ENCODE results near the gene ADCY7.

ADCY7 gene

DNA sequence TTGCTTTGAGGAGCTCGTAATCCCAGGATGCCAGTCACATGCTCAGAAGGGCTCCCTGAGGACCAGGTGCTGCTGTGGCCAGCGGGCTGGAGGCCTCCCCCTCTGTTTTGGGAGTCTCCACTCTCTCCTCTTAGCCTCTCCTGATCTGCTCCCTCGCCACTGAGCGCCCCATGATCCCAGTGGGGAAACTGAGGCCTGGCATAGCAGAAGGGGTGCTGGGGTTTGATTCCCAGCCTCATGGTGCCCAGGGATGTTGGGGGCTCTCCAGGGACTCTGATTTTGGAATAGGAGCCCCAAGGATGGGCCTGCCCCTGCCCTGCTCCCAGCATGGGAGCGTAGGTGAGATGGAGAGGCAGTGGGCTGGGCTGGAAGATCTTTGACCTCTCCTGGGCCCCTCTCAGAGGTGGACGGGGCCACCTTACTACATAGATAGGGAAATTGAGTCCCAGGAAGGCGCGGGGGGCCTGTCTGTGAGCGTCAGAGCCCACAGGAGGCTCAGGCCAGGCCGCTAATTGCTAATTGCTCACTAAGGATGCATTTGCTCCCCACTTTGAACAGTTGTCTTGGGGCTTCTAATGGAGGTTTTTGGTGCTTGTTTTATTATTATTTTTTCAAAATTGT lies 525 bp upstream of the ADCY7 start:
- H3K9ac ChIP-seq = no peak overlapping the region
- H3K36me3 ChIP-seq (ENCODE audit: control insufficient read depth, insufficient read depth, low read length) = no peaks in the 10 kb centered on the region
- no peaks in the 10 kb centered on the region for H3K27me3 ChIP-seq (ENCODE audit: control insufficient read depth, insufficient read depth, low read length)
- H3K79me2 ChIP-seq = no peaks in the 10 kb centered on the region
- TF ChIP-seq, protein P1, sequence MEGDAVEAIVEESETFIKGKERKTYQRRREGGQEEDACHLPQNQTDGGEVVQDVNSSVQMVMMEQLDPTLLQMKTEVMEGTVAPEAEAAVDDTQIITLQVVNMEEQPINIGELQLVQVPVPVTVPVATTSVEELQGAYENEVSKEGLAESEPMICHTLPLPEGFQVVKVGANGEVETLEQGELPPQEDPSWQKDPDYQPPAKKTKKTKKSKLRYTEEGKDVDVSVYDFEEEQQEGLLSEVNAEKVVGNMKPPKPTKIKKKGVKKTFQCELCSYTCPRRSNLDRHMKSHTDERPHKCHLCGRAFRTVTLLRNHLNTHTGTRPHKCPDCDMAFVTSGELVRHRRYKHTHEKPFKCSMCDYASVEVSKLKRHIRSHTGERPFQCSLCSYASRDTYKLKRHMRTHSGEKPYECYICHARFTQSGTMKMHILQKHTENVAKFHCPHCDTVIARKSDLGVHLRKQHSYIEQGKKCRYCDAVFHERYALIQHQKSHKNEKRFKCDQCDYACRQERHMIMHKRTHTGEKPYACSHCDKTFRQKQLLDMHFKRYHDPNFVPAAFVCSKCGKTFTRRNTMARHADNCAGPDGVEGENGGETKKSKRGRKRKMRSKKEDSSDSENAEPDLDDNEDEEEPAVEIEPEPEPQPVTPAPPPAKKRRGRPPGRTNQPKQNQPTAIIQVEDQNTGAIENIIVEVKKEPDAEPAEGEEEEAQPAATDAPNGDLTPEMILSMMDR (IDR thresholded peaks at IDR 0.05) = no peak
- no peak overlapping the region for H3K27ac ChIP-seq
- H2AFZ ChIP-seq = no peak overlapping the region
- no peaks in the 10 kb centered on the region for H3K9me3 ChIP-seq (ENCODE audit: control insufficient read depth, low read length)
- H3K4me2 ChIP-seq (ENCODE audit: low read length) = no peak overlapping the region
- H3K4me3 ChIP-seq (ENCODE audit: low read depth, low read length) = no peak overlapping the region
- no peaks in the 10 kb centered on the region for H3K4me1 ChIP-seq

GRCh38 chr16:50267151-50267631 lies 840 bp downstream of the ADCY7 start:
- no peaks in the 10 kb centered on the region for H3K36me3 ChIP-seq (ENCODE audit: control insufficient read depth, insufficient read depth, low read length)
- H3K79me2 ChIP-seq = no peaks in the 10 kb centered on the region
- TF ChIP-seq, protein P1 (IDR thresholded peaks at IDR 0.05) = no peak
- no peak overlapping the region for H3K4me3 ChIP-seq (ENCODE audit: low read depth, low read length)
- H2AFZ ChIP-seq = no peak overlapping the region
- no peak overlapping the region for H3K4me2 ChIP-seq (ENCODE audit: low read length)
- no peaks in the 10 kb centered on the region for H3K4me1 ChIP-seq
- H3K9ac ChIP-seq = no peak overlapping the region
- H3K27ac ChIP-seq = no peak overlapping the region
- H3K27me3 ChIP-seq (ENCODE audit: control insufficient read depth, insufficient read depth, low read length) = no peaks in the 10 kb centered on the region
- H3K9me3 ChIP-seq (ENCODE audit: control insufficient read depth, low read length) = no peaks in the 10 kb centered on the region

DNA sequence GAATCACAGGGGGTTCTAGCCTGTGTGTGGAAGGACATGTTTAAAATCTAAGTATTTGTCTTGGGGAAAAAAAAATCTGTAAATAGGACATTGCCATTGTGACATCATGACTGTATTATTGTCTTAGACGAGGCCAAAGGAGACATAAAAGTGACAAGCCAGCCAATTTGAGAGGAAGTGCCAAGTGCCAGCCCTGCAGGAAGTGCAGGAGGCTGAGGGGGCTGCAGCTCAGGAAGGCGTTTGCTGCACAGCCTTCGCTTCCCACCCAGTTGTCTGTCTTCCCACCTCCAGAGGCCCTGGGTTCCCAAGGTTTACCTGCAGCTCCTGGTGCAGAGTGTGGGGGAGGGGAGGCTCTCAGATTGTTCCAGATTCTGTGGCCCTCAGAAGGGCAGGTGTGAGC lies 1.3 kb downstream of the ADCY7 start:
- Histone ChIP-seq H3K36me3 (ENCODE audit: control insufficient read depth, insufficient read depth, low read length) (no peaks in the 10 kb centered on the region), H2AFZ (no peak overlapping the region), H3K4me1 (no peaks in the 10 kb centered on the region), H3K4me2 (ENCODE audit: low read length) (no peak overlapping the region), H3K79me2 (no peaks in the 10 kb centered on the region), H3K9ac (no peak overlapping the region), H3K9me3 (ENCODE audit: control insufficient read depth, low read length) (no peaks in the 10 kb centered on the region), H3K4me3 (ENCODE audit: low read depth, low read length) (no peak overlapping the region), H3K27me3 (ENCODE audit: control insufficient read depth, insufficient read depth, low read length) (no peaks in the 10 kb centered on the region), H3K27ac (no peak overlapping the region)
- TF ChIP-seq, protein P1 (IDR thresholded peaks at IDR 0.05) = no peak

DNA sequence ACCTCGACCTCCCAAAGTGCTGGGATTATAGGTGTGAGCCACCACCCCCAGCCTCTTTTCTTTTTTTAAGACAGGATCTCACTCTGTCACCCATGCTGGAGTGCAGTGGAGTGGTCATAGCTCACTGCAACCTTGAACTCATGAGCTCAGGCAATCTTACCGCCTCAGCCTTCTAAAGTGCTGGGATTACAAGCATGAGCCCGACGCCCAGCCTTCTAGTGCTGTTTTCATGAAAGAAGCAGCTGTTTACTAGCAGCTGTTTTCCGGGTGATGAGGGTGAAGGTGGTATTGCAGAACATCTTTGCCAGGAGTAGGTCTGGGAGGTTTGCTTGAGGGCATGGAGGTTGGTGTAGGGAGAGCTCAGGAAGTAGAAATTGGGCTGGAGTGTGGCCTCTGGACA lies 2.0 kb downstream of the ADCY7 start:
- no peaks in the 10 kb centered on the region for H3K27me3 ChIP-seq (ENCODE audit: control insufficient read depth, insufficient read depth, low read length)
- no peak overlapping the region for H3K9ac ChIP-seq
- no peaks in the 10 kb centered on the region for H3K9me3 ChIP-seq (ENCODE audit: control insufficient read depth, low read length)
- H3K36me3 ChIP-seq (ENCODE audit: control insufficient read depth, insufficient read depth, low read length) = no peaks in the 10 kb centered on the region
- no peak overlapping the region for H3K4me2 ChIP-seq (ENCODE audit: low read length)
- H2AFZ ChIP-seq = no peak overlapping the region
- H3K4me3 ChIP-seq (ENCODE audit: low read depth, low read length) = no peak overlapping the region
- no peaks in the 10 kb centered on the region for H3K4me1 ChIP-seq
- TF ChIP-seq, protein P1 (IDR thresholded peaks at IDR 0.05) = no peak
- no peak overlapping the region for H3K27ac ChIP-seq
- no peaks in the 10 kb centered on the region for H3K79me2 ChIP-seq

GRCh38 chr16:50269061-50269705 lies 2.8 kb downstream of the ADCY7 start:
- Histone ChIP-seq H3K9ac (no peak overlapping the region), H3K27me3 (ENCODE audit: control insufficient read depth, insufficient read depth, low read length) (no peaks in the 10 kb centered on the region), H3K9me3 (ENCODE audit: control insufficient read depth, low read length) (no peaks in the 10 kb centered on the region), H2AFZ (no peak overlapping the region), H3K79me2 (no peaks in the 10 kb centered on the region), H3K4me2 (ENCODE audit: low read length) (no peak overlapping the region), H3K4me1 (no peaks in the 10 kb centered on the region), H3K36me3 (ENCODE audit: control insufficient read depth, insufficient read depth, low read length) (no peaks in the 10 kb centered on the region), H3K27ac (no peak overlapping the region), H3K4me3 (ENCODE audit: low read depth, low read length) (no peak overlapping the region)
- TF ChIP-seq, protein P1 (IDR thresholded peaks at IDR 0.05) = no peak

Measured in parathyroid adenoma (tissue), 2 donors.